DND-41 (cell line): ENCODE results near the gene LHX3.

Source experiments
- ATAC-seq: fragments of 200-7000 bp; cut with Tn5 transposase; 3 replicates; pipeline ENCODE4 v1.9.1; 2021; ENCODE audit warnings: low read depth; ENCODE audit not compliant: insufficient read depth
- DNase-seq: peaks from one replicate; pipeline ENCODE4 v3.0.0-alpha.2; 2020
- H2AFZ ChIP-seq: 2 replicates; pipeline ENCODE4 v1.6.0; 2012; ENCODE audit warnings: low read depth, low read length
- H3K27ac ChIP-seq: 2 replicates; pipeline ENCODE4 v1.5.1; 2012; ENCODE audit warnings: low read length, inconsistent platforms
- H3K27me3 ChIP-seq: fragments of 200-600 bp; sonication (generic); 2 replicates; pipeline ENCODE4 v1.6.0; 2012; ENCODE audit warnings: low read length, mild to moderate bottlenecking, inconsistent platforms; ENCODE audit not compliant: insufficient read depth, poor library complexity
- H3K36me3 ChIP-seq: 2 replicates; pipeline ENCODE4 v1.5.1; 2012; ENCODE audit warnings: low read length, inconsistent platforms; ENCODE audit not compliant: insufficient read depth
- H3K4me1 ChIP-seq: 2 replicates; pipeline ENCODE4 v1.5.1; 2012; ENCODE audit warnings: mild to moderate bottlenecking, low read length; ENCODE audit not compliant: insufficient read depth
- H3K4me2 ChIP-seq: 2 replicates; pipeline ENCODE4 v1.6.0; 2012; ENCODE audit warnings: mild to moderate bottlenecking, moderate library complexity, low read length, inconsistent platforms; ENCODE audit not compliant: insufficient read depth
- H3K4me3 ChIP-seq, 2 experiments: fragments of 200-600 bp in 1 of 2; shearing (Covaris generic) in 1 of 2; 2 replicates each; pipeline ENCODE4 v1.5.1; 2012 to 2016; ENCODE audit warnings: inconsistent platforms in 2 of 2, low read length in 2 of 2, mild to moderate bottlenecking in 2 of 2, low read depth in 1 of 2, moderate library complexity in 1 of 2
- H3K79me2 ChIP-seq: 2 replicates; pipeline ENCODE4 v1.6.0; 2012; ENCODE audit warnings: low read length, inconsistent platforms; ENCODE audit not compliant: insufficient read depth
- H3K9ac ChIP-seq: 2 replicates; pipeline ENCODE4 v1.6.0; 2012; ENCODE audit warnings: low read depth, mild to moderate bottlenecking, inconsistent platforms, low read length, moderate library complexity
- H3K9me3 ChIP-seq: 2 replicates; pipeline ENCODE4 v1.5.1; 2012; ENCODE audit warnings: low read length, moderate library complexity, mild to moderate bottlenecking, inconsistent platforms; ENCODE audit not compliant: insufficient read depth, severe bottlenecking
- H4K20me1 ChIP-seq: 2 replicates; pipeline ENCODE4 v1.6.0; 2012; ENCODE audit warnings: low read length; ENCODE audit not compliant: insufficient read depth
- EZH2 ChIP-seq: IDR thresholded peaks from 3 replicates; pipeline ENCODE4 v1.6.1; 2012; ENCODE audit warnings: borderline replicate concordance, low read depth, mild to moderate bottlenecking, moderate library complexity, low read length, inconsistent platforms; ENCODE audit not compliant: severe bottlenecking
- TF ChIP-seq, protein P1 (sequence below): IDR thresholded peaks from 2 replicates; pipeline ENCODE4 v1.5.1; 2012; ENCODE audit warnings: borderline replicate concordance, low read length, moderate library complexity, mild to moderate bottlenecking; ENCODE audit not compliant: poor library complexity, severe bottlenecking; ENCODE audit errors: extremely low read depth

LHX3 gene

GRCh38 chr9:136149337-136149736 lies 55.6 kb downstream of the LHX3 start:
- no peak for TF ChIP-seq EZH2
- TF ChIP-seq, protein P1, sequence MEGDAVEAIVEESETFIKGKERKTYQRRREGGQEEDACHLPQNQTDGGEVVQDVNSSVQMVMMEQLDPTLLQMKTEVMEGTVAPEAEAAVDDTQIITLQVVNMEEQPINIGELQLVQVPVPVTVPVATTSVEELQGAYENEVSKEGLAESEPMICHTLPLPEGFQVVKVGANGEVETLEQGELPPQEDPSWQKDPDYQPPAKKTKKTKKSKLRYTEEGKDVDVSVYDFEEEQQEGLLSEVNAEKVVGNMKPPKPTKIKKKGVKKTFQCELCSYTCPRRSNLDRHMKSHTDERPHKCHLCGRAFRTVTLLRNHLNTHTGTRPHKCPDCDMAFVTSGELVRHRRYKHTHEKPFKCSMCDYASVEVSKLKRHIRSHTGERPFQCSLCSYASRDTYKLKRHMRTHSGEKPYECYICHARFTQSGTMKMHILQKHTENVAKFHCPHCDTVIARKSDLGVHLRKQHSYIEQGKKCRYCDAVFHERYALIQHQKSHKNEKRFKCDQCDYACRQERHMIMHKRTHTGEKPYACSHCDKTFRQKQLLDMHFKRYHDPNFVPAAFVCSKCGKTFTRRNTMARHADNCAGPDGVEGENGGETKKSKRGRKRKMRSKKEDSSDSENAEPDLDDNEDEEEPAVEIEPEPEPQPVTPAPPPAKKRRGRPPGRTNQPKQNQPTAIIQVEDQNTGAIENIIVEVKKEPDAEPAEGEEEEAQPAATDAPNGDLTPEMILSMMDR, result no peak
- H3K9me3 ChIP-seq, result no peaks in the 10 kb centered on the region
- no peak overlapping the region for H3K4me2 ChIP-seq
- H4K20me1 ChIP-seq, result no peaks in the 10 kb centered on the region
- DNase-seq (no peak), ATAC-seq (no peak)
- no peak overlapping the region for H2AFZ ChIP-seq
- no peaks in the 10 kb centered on the region for H3K4me1 ChIP-seq
- H3K9ac ChIP-seq, result no peak overlapping the region
- H3K4me3 ChIP-seq, result no peak overlapping the region
- H3K27ac ChIP-seq, result no peak overlapping the region
- no peaks in the 10 kb centered on the region for H3K27me3 ChIP-seq
- no peaks in the 10 kb centered on the region for H3K36me3 ChIP-seq
- H3K79me2 ChIP-seq, result no peaks in the 10 kb centered on the region

GRCh38 chr9:136148766-136149165 lies 56.2 kb downstream of the LHX3 start:
- Histone ChIP-seq H3K27me3 (no peaks in the 10 kb centered on the region), H3K4me3 (no peak overlapping the region), H2AFZ (no peak overlapping the region), H3K36me3 (no peaks in the 10 kb centered on the region), H3K79me2 (no peaks in the 10 kb centered on the region), H3K4me1 (no peaks in the 10 kb centered on the region), H3K27ac (no peak overlapping the region), H3K9ac (no peak overlapping the region), H3K4me2 (no peak overlapping the region), H3K9me3 (no peaks in the 10 kb centered on the region), H4K20me1 (no peaks in the 10 kb centered on the region)
- no peak for ATAC-seq
- no peak for TF ChIP-seq EZH2
- TF ChIP-seq, protein P1, result no peak
- DNase-seq, result no peak

DNA sequence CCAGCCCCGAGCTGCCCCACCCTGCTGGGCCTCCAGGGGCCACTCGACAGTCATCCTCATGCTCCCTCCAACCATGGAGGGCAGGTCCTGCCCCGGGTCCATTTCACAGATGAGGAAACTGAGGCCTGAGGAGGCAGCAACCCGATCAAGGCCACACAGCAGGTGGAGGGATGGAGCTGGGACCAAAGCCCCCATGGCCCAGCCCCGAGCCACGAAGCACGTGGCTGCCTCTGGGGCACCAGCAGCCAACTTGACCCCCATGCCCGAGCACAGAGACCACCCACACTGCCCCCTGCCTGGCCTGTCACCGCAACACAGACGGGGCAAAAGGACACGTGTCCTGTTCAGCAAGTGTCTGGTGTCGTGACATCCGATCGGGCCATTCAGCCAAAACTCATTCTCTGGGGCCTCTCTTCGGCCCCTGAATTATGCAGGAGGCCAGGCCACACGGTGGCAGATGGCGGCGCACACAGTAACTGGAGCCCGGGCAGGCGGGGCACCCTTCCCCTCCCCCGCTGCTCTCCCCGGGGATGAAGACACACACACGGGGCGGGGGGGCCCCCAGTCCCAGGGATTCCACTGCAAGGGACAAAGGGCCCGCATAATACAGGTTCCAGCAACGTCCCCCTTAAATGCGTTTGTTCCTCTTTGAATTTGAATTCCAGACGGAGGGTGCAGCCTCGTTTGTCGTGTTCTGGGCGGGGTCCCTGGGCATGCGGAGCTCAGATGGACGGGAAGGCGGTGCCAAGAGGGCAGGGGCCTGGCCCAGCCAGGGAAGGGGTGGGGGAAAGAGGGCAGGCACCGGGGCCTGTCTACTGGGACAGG lies 56.8 kb downstream of the LHX3 start:
- H2AFZ ChIP-seq, result no peak overlapping the region
- no peaks in the 10 kb centered on the region for H3K79me2 ChIP-seq
- DNase-seq (no peak), ATAC-seq (no peak)
- no peak overlapping the region for H3K4me2 ChIP-seq
- H3K9me3 ChIP-seq, result no peaks in the 10 kb centered on the region
- no peak overlapping the region for H3K9ac ChIP-seq
- no peaks in the 10 kb centered on the region for H3K4me1 ChIP-seq
- H3K27ac ChIP-seq, result no peak overlapping the region
- no peaks in the 10 kb centered on the region for H3K27me3 ChIP-seq
- H3K4me3 ChIP-seq, result no peak overlapping the region
- no peaks in the 10 kb centered on the region for H4K20me1 ChIP-seq
- no peaks in the 10 kb centered on the region for H3K36me3 ChIP-seq
- TF ChIP-seq EZH2, result no peak
- TF ChIP-seq, protein P1, result no peak
